OCI-LY7 (cell line): ENCODE data around the gene TRAPPC3L. TPM values are rescaled to one million over a fixed set of nuclear protein-coding genes. Genes with fewer than 3 reads are reported as not detected.

Experiments
- BruUV-seq: library from RNA; stranded (reverse); fragments of 400-500 nt; replicated peaks from 2 replicates; lab custom pipeline; 2021; lab: Mats Ljungman, UMichigan
- CTCF ChIA-PET: fragments of 300-600 bp; sonication (Branson Sonifier 250); formaldehyde crosslinking; loops from one replicate; lab custom pipeline; 2022; ENCODE audit warnings: antibody characterized with exemption; ENCODE audit not compliant: unreplicated experiment; lab: Charles Lee
- POLR2A ChIA-PET: fragments of 300-600 bp; sonication (Branson Sonifier 250); formaldehyde crosslinking; loops from one replicate; lab custom pipeline; 2022; ENCODE audit warnings: antibody characterized with exemption; lab: Charles Lee
- DNase-seq: peaks from one replicate; pipeline ENCODE4 v3.0.0-alpha.2; 2015; ENCODE audit warnings: low spot score
- H2AFZ ChIP-seq: fragments of 200-600 bp; sonication (generic), shearing (Covaris generic); 2 replicates; pipeline ENCODE4 v1.6.1; 2014; ENCODE audit warnings: mild to moderate bottlenecking, antibody characterized with exemption, low read length, moderate library complexity
- H3K27ac ChIP-seq: fragments of 200-600 bp; sonication (generic); 2 replicates; pipeline ENCODE4 v1.5.1; 2014; ENCODE audit warnings: mixed run types, low read depth, mild to moderate bottlenecking, moderate library complexity, low read length, inconsistent platforms; ENCODE audit not compliant: poor library complexity, severe bottlenecking
- H3K36me3 ChIP-seq: fragments of 200-600 bp; sonication (generic); 2 replicates; pipeline ENCODE4 v1.6.1; 2014; ENCODE audit warnings: mild to moderate bottlenecking, antibody characterized with exemption, low read length, moderate library complexity, mixed read lengths; ENCODE audit not compliant: insufficient read depth
- H3K4me1 ChIP-seq: fragments of 200-600 bp; sonication (generic); 2 replicates; pipeline ENCODE4 v1.5.1; 2014; ENCODE audit warnings: mild to moderate bottlenecking, low read length; ENCODE audit not compliant: insufficient read depth, poor library complexity, severe bottlenecking
- H3K4me2 ChIP-seq: fragments of 200-600 bp; sonication (generic); 2 replicates; pipeline ENCODE4 v1.6.1; 2014; ENCODE audit warnings: mild to moderate bottlenecking, low read length
- H3K4me3 ChIP-seq: fragments of 200-600 bp; sonication (generic); 2 replicates; pipeline ENCODE4 v1.5.1; 2014; ENCODE audit warnings: mild to moderate bottlenecking, low read depth, low read length; ENCODE audit not compliant: poor library complexity, severe bottlenecking
- H3K79me2 ChIP-seq: fragments of 200-600 bp; sonication (generic); 2 replicates; pipeline ENCODE4 v1.6.1; 2016; ENCODE audit warnings: low read depth, mild to moderate bottlenecking, low read length, moderate library complexity, mixed read lengths; ENCODE audit not compliant: insufficient read depth
- H3K9me2 ChIP-seq: fragments of 200-600 bp; sonication (generic); 2 replicates; pipeline ENCODE4 v1.6.1; 2016; ENCODE audit warnings: mild to moderate bottlenecking, low read length, mixed read lengths; ENCODE audit not compliant: insufficient read depth
- H3K9me3 ChIP-seq: fragments of 200-600 bp; sonication (generic); 2 replicates; pipeline ENCODE4 v1.6.1; 2014; ENCODE audit warnings: mild to moderate bottlenecking, mixed run types, low read length, mixed read lengths
- H4K20me1 ChIP-seq: fragments of 200-600 bp; sonication (generic); 2 replicates; pipeline ENCODE4 v1.6.1; 2014; ENCODE audit warnings: mild to moderate bottlenecking, antibody characterized with exemption, low read length, moderate library complexity, mixed read lengths; ENCODE audit not compliant: insufficient read depth
- EZH2phosphoT487 ChIP-seq: fragments of 200-600 bp; sonication (generic); IDR thresholded peaks from 2 replicates; pipeline ENCODE4 v1.6.1; 2018; ENCODE audit warnings: low read depth, borderline replicate concordance, mild to moderate bottlenecking, mixed run types, antibody characterized with exemption, low read length, moderate library complexity, mixed read lengths
- intact Hi-C: fragments of 100-400 bp; cut with micrococcal nuclease; formaldehyde crosslinking; loops from one replicate; pipeline ENCODE4 v1.10.0; 2022; ENCODE audit not compliant: unreplicated experiment
- total RNA-seq, 2 experiments: library from RNA; depleted of rRNA in 1 of 2; stranded (reverse); fragments of >200 nt in 1 of 2; shearing (Covaris generic) in 1 of 2; gene quantifications; 2 replicates each; pipeline ENCODE4 v1.2.3, GENCODE V29; 2014 to 2022
- TF ChIP-seq, protein P1 (sequence below): fragments of 200-600 bp; sonication (generic); conservative IDR thresholded peaks from 2 replicates; pipeline ENCODE4 v1.5.1; 2014; ENCODE audit warnings: mild to moderate bottlenecking, antibody characterized with exemption, low read length, moderate library complexity, mixed read lengths

Gene TRAPPC3L
- total RNA-seq, 2 experiments from 2014 or later, result not detected

DNA sequence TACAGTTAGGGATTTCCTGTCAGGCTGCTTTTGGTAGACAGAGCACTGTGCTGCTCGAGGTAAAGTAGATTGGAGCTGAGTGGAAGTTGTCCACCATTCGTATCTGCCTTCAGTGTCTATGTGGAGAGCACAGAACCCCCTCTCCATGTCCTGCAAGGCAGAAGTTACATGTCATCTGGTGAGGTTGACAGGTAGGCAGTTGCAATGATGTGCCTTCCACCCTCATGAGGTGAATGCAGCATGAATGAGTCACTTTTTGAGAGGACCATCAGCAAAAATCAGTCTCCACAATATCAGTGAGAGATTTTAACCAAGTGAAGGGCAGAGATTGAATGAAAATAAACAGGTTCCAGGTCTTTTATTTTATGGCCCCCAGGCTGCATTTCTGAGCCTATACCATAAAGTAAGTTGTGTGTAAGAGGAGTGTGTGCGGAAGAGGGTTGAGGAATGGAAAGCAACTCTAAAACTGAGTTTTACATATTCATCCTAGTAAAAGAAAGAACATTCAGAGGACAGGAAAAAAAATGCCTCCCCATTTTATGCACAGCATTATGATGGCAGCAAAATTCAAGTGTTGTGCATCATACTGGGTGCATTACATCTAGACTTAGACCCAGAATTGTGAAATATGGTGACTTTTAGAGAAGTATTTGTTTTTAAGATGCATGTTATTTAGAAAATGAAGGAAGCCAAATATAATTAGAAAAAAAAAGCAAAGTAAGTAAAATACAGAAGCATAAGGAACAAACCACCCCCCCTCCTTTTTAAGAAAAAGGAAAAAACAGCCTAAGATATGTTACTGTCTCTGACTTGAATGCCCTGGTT is 15.8 kb downstream of the TRAPPC3L start:
- POLR2A ChIA-PET, result interaction anchor here (0.5 kb wide), 1 partner anchor 267 kb away, joined by 3 read pairs; no protein-coding TSS in a partner anchor
- CTCF ChIA-PET, result no interaction called here
- Histone ChIP-seq H3K9me2 (no peaks in the 10 kb centered on the region; the same call in 1 of the 2 replicates), H3K4me3 (no peak overlapping the region), H3K4me1 (no peaks in the 10 kb centered on the region), H3K4me2 (no peak overlapping the region), H2AFZ (no peak overlapping the region), H3K27ac (no peak overlapping the region), H3K9me3 (no peaks in the 10 kb centered on the region), H3K36me3 (no peaks in the 10 kb centered on the region), H3K79me2 (no peaks in the 10 kb centered on the region), H4K20me1 (no peaks in the 10 kb centered on the region)
- BruUV-seq, result no TSS peak
- intact Hi-C loops, result no loop called here
- DNase-seq, result no peak
- no peak for TF ChIP-seq EZH2phosphoT487
- TF ChIP-seq, protein P1, sequence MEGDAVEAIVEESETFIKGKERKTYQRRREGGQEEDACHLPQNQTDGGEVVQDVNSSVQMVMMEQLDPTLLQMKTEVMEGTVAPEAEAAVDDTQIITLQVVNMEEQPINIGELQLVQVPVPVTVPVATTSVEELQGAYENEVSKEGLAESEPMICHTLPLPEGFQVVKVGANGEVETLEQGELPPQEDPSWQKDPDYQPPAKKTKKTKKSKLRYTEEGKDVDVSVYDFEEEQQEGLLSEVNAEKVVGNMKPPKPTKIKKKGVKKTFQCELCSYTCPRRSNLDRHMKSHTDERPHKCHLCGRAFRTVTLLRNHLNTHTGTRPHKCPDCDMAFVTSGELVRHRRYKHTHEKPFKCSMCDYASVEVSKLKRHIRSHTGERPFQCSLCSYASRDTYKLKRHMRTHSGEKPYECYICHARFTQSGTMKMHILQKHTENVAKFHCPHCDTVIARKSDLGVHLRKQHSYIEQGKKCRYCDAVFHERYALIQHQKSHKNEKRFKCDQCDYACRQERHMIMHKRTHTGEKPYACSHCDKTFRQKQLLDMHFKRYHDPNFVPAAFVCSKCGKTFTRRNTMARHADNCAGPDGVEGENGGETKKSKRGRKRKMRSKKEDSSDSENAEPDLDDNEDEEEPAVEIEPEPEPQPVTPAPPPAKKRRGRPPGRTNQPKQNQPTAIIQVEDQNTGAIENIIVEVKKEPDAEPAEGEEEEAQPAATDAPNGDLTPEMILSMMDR, result no peak

DNA sequence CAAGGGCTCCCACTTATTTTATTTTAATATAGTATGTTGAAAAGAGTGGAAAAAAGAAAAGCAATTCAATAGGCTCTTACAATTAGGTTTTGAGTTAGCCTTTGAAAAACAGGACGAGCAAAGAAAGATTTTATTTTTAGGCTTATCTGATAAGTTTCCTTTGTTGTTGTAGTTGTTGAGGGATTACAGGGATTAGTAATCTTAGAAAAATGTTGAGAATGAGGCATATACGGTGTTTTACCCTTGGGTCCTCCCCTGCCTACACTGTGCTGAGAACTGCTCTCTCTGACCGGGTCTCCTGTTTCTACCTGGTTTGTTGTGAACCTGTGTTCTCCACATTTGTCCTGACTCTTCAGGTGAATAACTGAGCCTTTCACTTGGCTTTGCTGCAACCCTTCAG is 16.7 kb downstream of the TRAPPC3L start:
- CTCF ChIA-PET, result no interaction called here
- H2AFZ ChIP-seq, result no peak overlapping the region

More for the DNA sequence above, 16.7 kb downstream of the TRAPPC3L start:
- intact Hi-C loops, result no loop called here
- POLR2A ChIA-PET, result no interaction called here
- Histone ChIP-seq H3K4me2 (no peak overlapping the region), H3K27ac (no peak overlapping the region), H3K9me2 (no peaks in the 10 kb centered on the region; the same call in 1 of the 2 replicates), H3K36me3 (no peaks in the 10 kb centered on the region), H3K4me1 (no peaks in the 10 kb centered on the region), H3K79me2 (no peaks in the 10 kb centered on the region), H3K9me3 (no peaks in the 10 kb centered on the region), H3K4me3 (no peak overlapping the region), H4K20me1 (no peaks in the 10 kb centered on the region)
- TF ChIP-seq, protein P1, result no peak
- no peak for TF ChIP-seq EZH2phosphoT487
- no peak for DNase-seq
- BruUV-seq, result no TSS peak
